CD4-positive, alpha-beta T cell treated with Interleukin-21 for 1 hour (primary cell): Measurements from ENCODE around the gene ICE2.

ENCODE experiments used
- DNase-seq: peaks from one replicate; pipeline ENCODE4 v3.0.0-alpha.2; 2020

Gene ICE2

GRCh38 chr15:60486742-60487141 is 7.8 kb upstream of the ICE2 start:
- DNase-seq, result no peak

- DNase-seq, result no peak
Observed at GRCh38 chr15:60485365-60486055, 6.6 kb upstream of the ICE2 start.

DNA sequence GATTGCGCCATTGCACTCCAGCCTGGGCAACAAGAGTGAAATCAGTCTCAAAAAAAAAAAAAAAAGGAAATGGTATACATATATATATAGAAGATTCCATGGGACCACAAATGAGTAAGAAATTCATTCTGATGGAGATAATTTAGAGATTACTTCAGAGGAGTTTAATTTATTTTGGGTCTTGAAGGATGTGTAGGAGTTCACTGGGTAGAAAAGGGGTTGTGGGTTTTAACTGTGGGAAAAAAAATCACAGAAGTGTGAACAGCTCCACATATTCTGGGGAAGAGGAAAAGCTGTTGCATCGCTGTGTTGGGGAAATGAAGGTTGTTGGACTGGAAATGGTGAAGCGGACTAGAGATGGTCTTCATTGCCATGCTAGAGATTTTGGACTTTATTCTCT is 4.1 kb upstream of the ICE2 start:
- DNase-seq, result no peak

- DNase-seq, result no peak
Observed at GRCh38 chr15:60480888-60481287, 1.9 kb upstream of the ICE2 start.

DNA sequence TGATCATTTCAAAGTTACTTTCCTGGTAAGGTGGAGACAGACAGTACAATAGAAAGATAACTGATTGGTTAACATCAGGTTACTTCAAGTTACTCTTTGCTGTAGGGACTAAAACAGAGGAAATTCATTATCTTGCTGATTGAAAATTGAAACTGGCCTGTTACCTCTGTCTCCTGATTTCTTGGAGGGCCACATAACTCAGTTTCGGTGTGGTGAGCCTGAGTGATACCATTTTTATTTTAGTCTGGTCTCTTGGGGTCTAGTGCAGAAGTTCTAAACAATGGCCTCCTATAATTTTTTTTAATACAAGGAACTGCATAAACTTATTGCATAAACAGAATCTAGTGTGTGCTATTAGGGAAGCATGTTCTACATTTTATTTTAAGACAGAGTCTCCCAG is 1.2 kb upstream of the ICE2 start:
- no peak for DNase-seq

DNA sequence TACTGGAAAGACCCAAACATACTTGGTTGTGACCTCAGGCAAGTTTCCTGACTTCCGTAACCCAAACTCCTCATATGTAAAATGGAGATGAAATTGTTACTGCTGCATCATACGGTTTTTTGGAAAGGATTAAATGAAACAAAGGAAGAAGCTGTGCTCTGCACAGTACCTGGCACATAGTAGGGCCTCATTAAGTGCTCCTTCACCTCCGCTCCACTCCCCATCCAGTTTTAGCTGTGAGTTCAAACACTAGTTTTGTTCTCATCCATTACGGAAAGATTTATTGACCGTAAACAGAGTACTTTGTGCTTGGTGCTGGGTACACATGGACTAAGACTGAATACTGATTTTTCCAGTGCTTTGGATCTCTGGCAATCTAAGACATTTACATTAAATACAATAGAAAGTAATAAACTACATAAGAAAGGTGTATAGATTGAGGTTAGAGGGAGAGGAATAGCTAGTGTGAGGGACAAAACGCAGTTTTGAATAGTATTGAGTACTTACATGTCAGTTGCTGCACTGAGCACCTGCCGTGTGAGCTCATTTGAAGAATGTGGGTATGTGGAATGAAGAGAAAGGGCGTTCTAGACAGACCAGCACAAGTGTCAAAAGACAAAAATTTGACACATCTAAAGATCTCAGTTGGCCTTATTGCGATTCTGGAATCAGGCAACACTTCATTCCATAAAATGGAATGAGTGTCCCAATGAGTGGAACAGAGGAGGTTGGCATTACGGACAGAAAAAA is 594 bp upstream of the ICE2 start:
- peak; percentile 26 for DNase-seq

DNA sequence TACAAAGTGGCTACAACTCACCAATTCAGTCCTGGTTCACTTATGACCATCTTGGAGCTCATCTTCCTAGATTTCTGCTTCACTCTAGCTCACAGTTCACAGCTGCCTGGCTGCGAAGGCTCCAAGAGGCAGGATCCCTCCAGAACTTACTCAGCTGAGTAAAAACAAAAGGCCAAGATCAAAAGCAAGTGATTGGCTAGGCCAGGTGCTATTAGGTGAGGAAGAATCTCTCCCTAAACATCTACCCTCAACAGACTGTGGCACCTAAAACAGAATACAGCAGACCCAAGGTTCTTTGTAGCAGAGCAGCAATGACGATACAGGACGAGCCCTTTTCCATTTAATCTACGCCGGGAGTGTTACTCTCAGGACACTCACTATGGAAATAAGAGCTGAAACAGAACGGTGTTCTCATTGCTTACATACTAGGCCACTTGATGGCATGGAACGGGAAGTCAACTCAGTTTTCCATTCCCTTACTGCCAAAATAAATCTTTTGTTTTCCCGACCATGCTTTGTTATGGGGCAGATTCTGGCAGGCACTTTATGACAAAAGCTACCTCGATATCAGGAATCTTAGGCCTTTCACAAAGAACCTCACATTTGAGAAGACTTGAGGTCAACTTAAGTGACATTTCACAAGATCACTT is 901 bp downstream of the ICE2 start:
- no peak for DNase-seq

- DNase-seq, result no peak
Observed at GRCh38 chr15:60477164-60477563, 1.8 kb downstream of the ICE2 start.

DNA sequence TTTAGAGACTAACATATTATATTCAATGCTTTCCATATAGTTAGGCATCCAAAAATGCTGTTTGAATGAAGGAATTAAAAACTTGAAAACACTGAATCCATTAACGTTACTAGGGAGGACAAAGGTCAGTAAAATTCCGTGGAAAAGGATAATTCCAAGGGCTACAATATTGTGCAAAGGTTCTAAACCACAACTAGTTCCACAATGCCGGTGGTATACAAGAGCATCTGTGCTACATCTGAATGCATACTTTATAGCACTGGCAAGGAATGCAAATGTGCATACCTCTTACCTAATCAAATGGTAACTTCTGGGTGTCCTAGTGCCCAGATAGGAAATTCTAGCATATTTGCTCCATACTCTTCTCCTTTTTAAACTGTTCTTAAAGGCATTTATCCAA is 2.2 kb downstream of the ICE2 start:
- no peak for DNase-seq

GRCh38 chr15:60473135-60473534 is 5.8 kb downstream of the ICE2 start:
- no peak for DNase-seq

DNA sequence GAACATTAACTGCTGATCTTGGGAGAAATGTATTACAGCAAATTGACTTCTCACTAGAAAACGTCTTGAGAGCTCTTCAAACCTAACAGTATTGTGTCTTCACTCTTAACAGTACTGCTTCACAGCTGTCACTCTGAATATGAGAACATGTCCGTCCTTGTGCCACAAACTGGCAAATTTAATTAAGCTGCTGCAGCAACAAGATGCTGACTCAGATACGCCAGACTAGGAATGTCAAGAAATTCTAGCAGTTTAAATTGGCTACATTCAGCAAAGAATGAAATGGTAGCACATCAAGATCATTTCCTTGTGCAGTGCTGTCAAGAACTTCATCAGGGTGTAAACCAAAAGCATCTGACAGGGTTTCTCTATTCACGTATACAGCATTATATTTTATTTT is 7.6 kb downstream of the ICE2 start:
- no peak for DNase-seq

GRCh38 chr15:60469893-60470641 is 8.9 kb downstream of the ICE2 start:
- no peak for DNase-seq

- DNase-seq, result no peak
Observed at GRCh38 chr15:60464836-60465630, 13.9 kb downstream of the ICE2 start.

DNA sequence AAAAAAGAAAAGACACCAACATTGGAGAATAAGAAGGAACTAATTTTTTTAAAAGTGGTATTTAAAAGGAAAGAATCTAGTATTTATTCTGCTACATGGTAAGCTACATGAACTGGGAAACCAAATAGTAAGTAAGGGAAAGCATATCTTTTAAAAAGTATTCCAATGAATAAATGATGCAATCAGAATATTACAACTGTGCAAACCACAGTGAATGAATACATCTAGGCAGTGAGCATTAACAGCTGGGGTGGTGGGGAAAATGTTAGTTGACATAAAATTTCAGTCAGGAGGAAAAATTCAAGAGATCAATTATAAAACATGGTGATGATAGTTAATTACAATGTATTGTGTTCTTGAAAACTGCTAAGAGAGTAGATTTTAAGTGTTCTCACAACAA is 16.9 kb downstream of the ICE2 start:
- no peak for DNase-seq

- DNase-seq, result no peak
Observed at GRCh38 chr15:60460931-60461330, 18.0 kb downstream of the ICE2 start.

GRCh38 chr15:60458721-60459120 is 20.2 kb downstream of the ICE2 start:
- no peak for DNase-seq

- DNase-seq, result no peak
Observed at GRCh38 chr15:60457985-60458384, 21.0 kb downstream of the ICE2 start.

- no peak for DNase-seq
Observed at GRCh38 chr15:60454824-60455223, 24.1 kb downstream of the ICE2 start.

GRCh38 chr15:60448668-60449360 is 30.1 kb downstream of the ICE2 start:
- DNase-seq, result no peak

DNA sequence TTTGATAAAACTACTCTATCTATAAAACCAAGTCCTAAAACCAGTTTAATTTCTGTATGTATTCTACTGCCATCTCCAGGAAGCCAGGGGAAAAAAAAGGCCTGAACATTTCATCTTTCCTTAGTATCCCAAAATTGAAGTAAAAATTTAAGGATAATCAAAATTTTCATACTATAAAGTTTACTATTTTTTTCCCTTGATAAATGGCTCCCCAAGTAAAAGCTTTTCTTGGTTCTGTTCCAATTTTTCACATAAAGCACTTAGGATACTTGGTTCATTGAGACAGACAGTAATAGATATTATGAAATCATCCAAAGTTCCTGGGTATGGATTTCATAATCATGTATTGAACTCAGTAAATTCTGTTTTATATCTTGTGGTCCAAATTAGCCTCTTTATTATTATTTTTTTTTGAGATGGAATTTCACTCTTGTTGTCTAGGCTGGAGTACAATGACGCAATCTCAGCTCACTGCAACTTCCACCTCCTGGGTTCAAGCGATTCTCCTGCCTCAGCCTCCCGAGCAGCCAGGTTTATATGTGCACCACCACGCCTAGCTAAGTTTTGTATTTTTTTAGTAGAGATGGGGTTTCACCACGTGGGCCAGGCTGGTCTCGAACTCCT is 34.5 kb downstream of the ICE2 start:
- DNase-seq, result peak; percentile 3

GRCh38 chr15:60442763-60443162 is 36.2 kb downstream of the ICE2 start:
- no peak for DNase-seq
